ENCODE data around the gene KITLG.
"Not testable (repeated sequence)": the region's sequence is repeated elsewhere in the genome, so short reads cannot be mapped to it uniquely, and the experiment has no call there.

Gene KITLG

DNA sequence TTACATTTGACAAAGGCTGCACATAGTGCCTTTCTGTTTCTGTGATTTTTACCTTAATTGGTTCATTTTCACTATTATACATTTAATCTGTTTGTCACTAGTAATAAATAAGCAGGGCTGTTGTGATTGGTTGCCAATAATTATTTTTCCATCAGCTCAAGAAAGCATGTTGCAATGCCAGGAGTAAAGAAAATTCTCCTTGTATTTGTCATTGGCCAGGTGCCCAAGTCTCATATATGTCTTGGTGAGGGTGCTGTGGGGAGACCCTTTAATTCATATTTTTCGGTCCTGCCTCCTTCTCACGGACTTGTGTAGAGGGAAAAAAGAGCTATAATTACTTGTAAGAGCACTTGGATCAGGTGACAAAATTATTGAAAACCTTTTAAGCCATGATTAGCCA, 108.0 kb downstream of the KITLG start:
- no peak for DNase-seq

DNA sequence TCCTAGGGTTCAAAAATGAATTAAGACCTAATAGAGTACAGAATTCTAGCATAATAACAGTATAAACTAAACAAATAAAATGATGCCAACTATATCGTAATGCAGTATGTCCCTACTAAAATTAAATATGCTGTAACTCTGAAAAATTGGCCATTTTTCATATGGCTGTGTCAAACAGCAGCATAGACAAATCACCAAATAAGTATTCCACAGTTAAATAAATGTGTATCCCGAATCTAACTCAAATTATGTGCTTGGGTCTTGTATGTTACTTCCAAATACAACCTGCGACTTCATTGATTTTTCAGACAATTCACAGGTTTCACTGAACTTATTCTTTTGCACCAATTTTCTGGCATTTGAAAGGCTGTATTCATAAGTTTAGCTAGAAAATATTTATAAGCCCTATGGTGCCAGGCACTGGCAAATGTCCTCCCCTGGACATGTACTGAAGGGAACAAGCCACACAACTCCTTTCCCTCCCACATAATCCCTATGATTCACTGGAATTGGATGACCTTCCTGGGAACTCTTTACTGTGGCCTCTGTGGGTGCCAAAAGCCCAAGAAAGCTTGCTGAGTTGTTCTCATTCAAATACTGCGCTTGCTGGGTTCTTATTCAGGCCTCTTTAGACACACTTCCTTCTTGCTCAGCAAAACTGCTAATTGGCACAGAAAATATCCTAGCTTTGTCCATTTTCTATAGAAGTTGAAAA, 108.8 kb downstream of the KITLG start:
- DNase-seq, result no peak

DNA sequence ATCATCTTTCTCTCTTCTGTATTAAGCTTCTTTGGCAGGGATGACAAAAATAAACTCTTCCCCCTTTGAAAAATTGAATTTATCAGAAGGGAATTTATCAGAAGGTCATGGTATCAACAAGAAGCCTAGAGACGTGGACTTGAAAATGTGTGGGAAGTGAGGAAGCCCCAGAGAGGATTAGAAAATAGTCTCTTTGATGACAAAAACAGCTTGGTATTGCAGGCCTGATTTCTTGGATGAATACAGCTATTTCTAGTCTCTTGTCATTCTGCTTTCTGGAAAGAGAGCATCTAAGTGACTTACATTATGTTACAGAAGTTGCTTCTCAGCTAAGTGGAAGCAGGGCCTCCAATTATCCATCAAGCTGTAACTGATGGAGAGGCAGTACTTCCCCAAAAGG, 111.1 kb downstream of the KITLG start:
- DNase-seq, result no peak

DNA sequence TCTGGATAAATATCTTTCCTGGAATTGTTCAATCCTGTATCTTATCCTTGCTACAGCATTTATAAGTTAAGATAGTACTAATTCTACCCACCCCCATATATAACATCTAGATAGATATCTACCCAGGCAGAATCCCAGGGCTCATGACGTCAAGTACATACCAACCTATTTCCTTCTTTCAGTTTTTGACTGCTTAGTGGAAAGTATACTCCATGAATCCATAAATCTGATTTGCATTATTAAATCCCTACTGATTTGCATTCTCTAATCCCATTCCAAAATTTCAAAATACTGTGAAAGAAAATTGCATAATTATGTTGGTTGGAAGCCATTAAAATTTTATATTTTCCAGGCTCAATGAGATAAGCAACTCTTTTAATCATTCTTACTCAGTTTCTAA, 111.7 kb downstream of the KITLG start:
- DNase-seq, result no peak

GRCh38 chr12:88466708-88467107, 113.6 kb downstream of the KITLG start:
- DNase-seq, result not testable (repeated sequence)

DNA sequence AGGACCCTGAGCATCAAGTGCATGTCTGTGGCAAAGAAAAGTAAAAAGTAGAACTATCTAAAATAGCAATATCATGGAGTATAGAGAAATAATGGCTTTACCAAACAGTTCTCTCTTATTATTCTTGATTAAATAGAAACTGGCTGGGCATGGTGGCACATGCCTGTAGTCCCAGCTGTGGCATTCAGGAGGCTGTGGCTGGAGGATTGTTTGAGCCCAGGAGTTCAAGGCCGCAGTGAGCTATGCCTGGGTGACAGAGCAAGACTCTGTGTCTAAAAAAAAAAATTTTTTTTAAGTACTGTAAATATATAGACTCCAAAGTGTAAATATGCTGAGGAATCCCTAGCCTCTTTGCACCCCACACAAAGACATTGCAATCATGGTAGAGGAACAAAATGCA, 121.9 kb downstream of the KITLG start:
- no peak for DNase-seq

GRCh38 chr12:88453323-88453722, 126.9 kb downstream of the KITLG start:
- DNase-seq, result no peak

DNA sequence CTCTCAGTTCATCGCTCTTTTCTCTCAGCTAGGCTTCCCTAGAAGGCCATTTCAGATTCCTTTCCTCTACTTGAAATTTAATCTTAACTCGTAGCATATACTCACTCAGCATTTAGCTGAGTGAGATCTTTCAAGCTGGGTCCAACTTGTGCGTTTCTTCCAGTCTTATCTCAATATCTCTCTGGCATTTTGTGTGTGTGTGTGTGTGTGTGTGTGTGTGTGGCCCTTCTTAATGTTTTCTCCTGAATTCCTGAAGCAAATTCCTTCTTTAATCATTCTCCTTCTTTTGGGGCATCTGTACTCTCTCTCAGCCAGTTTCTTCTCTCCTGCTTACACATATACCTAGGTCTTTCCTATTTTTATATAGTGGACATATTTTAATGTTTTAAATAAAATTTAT, 129.1 kb downstream of the KITLG start:
- no peak for DNase-seq

DNA sequence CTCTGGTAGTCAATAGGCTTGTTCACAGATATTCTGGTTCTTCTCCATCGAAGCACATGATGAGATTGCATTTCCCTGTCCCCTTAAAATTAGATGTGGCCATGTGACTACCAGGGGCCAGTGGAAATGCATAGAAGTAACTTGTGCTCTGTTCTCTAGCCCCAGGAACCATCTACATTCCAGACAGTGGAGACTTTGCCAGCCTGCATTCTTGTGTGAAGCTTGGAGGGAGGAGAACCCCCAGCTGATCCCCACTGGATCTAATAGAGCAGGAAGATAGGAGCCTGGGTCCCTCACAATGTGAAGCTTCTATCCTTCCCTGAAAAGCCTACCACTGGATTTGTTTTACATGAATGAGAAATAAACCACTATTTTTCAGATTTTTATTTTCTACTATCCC, 130.1 kb downstream of the KITLG start:
- DNase-seq, result no peak

DNA sequence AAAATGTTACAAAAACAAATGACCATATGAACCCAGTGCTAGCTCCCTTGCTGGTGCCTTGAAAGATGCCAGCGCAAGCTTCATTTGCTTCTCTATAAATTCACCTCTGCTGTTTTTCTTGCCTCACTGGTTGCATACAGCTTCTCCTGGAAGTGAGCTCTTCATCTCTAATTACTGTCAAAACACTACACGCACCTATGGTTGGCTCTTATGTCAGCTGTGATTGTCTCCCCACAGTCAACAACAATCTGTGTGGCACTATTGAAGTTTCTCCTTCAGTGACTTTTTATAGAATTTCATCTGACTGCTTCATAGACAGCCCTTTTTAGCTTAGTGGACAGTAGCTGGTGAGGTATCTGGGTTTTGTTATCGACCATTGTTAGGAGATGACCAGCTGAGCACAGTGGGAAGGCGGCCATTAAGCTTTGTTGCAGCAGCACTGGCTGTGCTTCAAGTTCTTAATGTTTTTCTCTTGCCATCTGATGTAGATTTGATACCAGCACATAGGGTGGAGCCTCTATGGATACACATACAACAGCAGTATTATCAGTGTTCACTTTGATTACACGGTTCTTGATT, 131.8 kb downstream of the KITLG start:
- no peak for DNase-seq

GRCh38 chr12:88445705-88446394, 134.4 kb downstream of the KITLG start:
- no peak for DNase-seq

- no peak for DNase-seq
Observed at GRCh38 chr12:88444481-88444880, 135.8 kb downstream of the KITLG start.
